Measurements from ENCODE around the gene DNAJC7. TPM values are rescaled to one million over a fixed set of nuclear protein-coding genes. Genes with fewer than 3 reads are reported as not detected.

DNAJC7 gene
- total and polyA plus RNA-seq, 9 of the 15 experiments (the other 6 are each of a cell fraction or from before 2014, with no cell fraction given): 85.8 to 262 (median 157) TPM

DNA sequence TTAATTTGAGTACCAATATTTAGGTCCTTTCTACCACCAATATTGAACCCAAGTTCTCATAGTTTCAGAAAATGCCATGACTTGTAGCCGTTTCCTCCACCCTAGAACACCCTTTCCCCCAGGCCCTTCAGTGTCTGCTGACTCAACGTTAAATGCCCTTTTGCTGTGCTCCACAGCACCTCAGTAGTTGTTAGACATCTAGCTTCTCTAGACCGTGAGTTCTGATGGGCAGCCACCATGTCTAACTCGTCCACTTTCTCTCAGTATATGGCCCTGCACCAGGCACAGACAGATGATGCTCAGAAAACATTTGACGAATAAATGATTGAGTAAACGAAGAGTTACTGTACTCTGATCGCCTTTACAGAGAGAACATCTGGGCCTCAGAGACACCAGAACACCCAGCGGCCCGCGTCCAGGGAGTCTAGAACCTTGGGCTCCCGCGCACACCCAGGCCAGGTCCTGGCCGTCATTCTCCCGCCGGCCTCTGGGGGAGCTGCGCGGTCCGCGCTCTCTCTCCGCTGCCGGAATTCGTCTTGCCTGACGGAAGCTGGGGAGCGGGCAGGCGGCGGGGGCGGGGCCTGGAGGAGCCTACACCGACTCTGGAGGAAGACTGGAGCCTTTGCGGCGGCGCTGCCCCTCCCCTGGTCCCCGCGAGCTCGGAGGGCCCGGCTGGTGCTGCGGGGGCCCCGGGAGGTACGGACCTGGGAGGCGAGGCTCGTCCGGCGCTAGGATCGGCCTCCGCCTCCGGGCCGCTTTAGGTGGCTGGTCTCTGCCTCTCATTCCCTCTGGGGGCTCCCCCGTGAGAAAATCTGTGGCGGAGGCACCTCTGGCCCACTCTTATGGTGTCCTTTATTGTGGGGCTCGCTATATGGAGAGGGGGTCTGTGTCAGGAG, 2.5 kb upstream of the DNAJC7 start, which contains the start of gene NKIRAS2:
TSS of gene NKIRAS2 (plus strand) at position 582 of the 896 bp plus-strand sequence. CDS start 1,488 bp downstream, outside the sequence.
- H4K20me1 ChIP-seq (replicated peaks; ENCODE audit: control insufficient read depth, insufficient read depth, low read length): peaks cover 5% of the 10 kb centered on the region; the same call in 1 of the 2 replicates
- BruUV-seq (replicated peaks): no TSS peak
- ChIA-PET CTCF (ENCODE audit: low intra/inter-chr PET ratio) (interaction anchor here (0.6 to 0.7 kb wide), 2 partner anchors 91 to 102 kb away, joined by 3 read pairs; partner anchors contain the start of gene KAT2A), POLR2A (interaction anchor here (0.6 to 2.4 kb wide), 15 partner anchors 9 to 1154 kb away, joined by 3 to 12 read pairs (median 3); partner anchors contain the start of gene CNP)
- intact Hi-C loops (cut with micrococcal nuclease) (loop anchor here (5.0 kb wide), 1 partner anchor 298 kb away; no protein-coding TSS in a partner anchor), in situ Hi-C loops (cut with MboI) (no loop called here)
- peak within 1 kb of the TSS; percentile 83 for H3K4me2 ChIP-seq (ENCODE audit: insufficient read depth, low read length)
- H3K9me3 ChIP-seq (replicated peaks; ENCODE audit: control insufficient read depth, insufficient read depth, low read depth, low read length): no peaks in the 10 kb centered on the region
- peak; percentile 77 for ATAC-seq
- H3K36me3 ChIP-seq (ENCODE audit: control insufficient read depth, insufficient read depth, low read length): peaks cover 49% of the 10 kb centered on the region
- FAIRE-seq: peak; percentile 48
- peaks cover 39 to 45% of the 10 kb centered on the region in 2 experiments for H3K4me1 ChIP-seq (replicated peaks in 1 of 2; ENCODE audit: control insufficient read depth in 2 of 2, insufficient read depth in 2 of 2, low read length in 2 of 2)
- H3K9me1 ChIP-seq (ENCODE audit: control insufficient read depth, insufficient read depth, low read length): no peaks in the 10 kb centered on the region
- WGBS (ENCODE audit: insufficient coverage, low coverage, missing lambda C conversion rate): 5% methylated on average over 43 of the region's 49 CpGs
- H3K27ac ChIP-seq (ENCODE audit: extremely low read depth, low read depth, low read length): peak within 1 kb of the TSS; percentile 73
- peak; percentile 90 to 96 (median 92) for DNase-seq (ENCODE audit: extremely low read depth in 1 of 4, low spot score in 3 of 4)
- H3K4me3 ChIP-seq: peak within 1 kb of the TSS; percentile 91
- H3K27me3 ChIP-seq (ENCODE audit: control insufficient read depth in 2 of 2, insufficient read depth in 2 of 2, low read length in 2 of 2): no peaks in the 10 kb centered on the region
- H2AFZ ChIP-seq (ENCODE audit: low read depth, low read length): peak within 1 kb of the TSS; percentile 90
- H3K9ac ChIP-seq (ENCODE audit: insufficient read depth in 1 of 2, low read depth in 2 of 2, low read length in 2 of 2): peak within 1 kb of the TSS; percentile 88 to 95
- peaks cover 54% of the 10 kb centered on the region for H3K79me2 ChIP-seq (ENCODE audit: control insufficient read depth, insufficient read depth, low read length)
- TF ChIP-seq TEAD1 (CRISPR knock-in tag; IDR thresholded peaks at IDR 0.05) (peak in 1 of 2 experiments; percentile 93; a peak in 2 of 4 replicates), XRCC5 (IDR thresholded peaks at IDR 0.05; ENCODE audit: low read depth, low read length) (peak; percentile 93), ETS1 (conservative IDR thresholded peaks at IDR 0.05; ENCODE audit: control insufficient read depth, low read depth, low read length) (peak; percentile 74; the same call in 1 of the 2 replicates), SRSF9 (IDR thresholded peaks at IDR 0.05; ENCODE audit: borderline replicate concordance, low read depth, low read length) (no peak), HNRNPLL (IDR thresholded peaks at IDR 0.05; ENCODE audit: low read depth, low read length, poor library complexity, severe bottlenecking) (peak; percentile 66), MCM2 (IDR thresholded peaks at IDR 0.05; ENCODE audit: low read depth) (no peak), DMBX1 (CRISPR knock-in tag; IDR thresholded peaks at IDR 0.05; ENCODE audit: borderline replicate concordance) (no peak), CC2D1A (IDR thresholded peaks at IDR 0.05) (peak; percentile 73), POLR2G (IDR thresholded peaks at IDR 0.05; ENCODE audit: low read depth, low read length) (peak; percentile 92), GTF3C2 (IDR thresholded peaks at IDR 0.05; ENCODE audit: borderline replicate concordance, extremely low read depth, insufficient read length) (no peak), SMAD1 (IDR thresholded peaks at IDR 0.05; ENCODE audit: low read depth, low read length, partially characterized antibody) (peak; percentile 48), ZNF408 (CRISPR knock-in tag; IDR thresholded peaks at IDR 0.05; ENCODE audit: low read depth) (no peak)
